Mesendoderm (in vitro differentiated cells): Measurements from ENCODE around the gene SLC4A8.

Experiments
- DNase-seq: peaks from one replicate; pipeline ENCODE4 v3.0.0; 2013
- H2AK5ac ChIP-seq: 2 replicates; pipeline ENCODE4 v1.6.1; 2013; ENCODE audit warnings: low read length, inconsistent platforms
- H2BK120ac ChIP-seq: 2 replicates; pipeline ENCODE4 v1.6.1; 2013; ENCODE audit warnings: low read depth, mild to moderate bottlenecking, low read length, moderate library complexity, mixed read lengths
- H2BK15ac ChIP-seq: replicated peaks from 2 replicates; pipeline ENCODE4 v1.6.1; 2013; ENCODE audit warnings: low read depth, mild to moderate bottlenecking, moderate library complexity
- H2BK5ac ChIP-seq: 2 replicates; pipeline ENCODE4 v1.6.1; 2013; ENCODE audit warnings: low read length, inconsistent platforms
- H3K18ac ChIP-seq: 2 replicates; pipeline ENCODE4 v1.6.1; 2013; ENCODE audit warnings: mild to moderate bottlenecking, low read length, mixed read lengths
- H3K23ac ChIP-seq: one replicate; pipeline ENCODE4 v1.6.1; 2013; ENCODE audit warnings: low read length
- H3K27ac ChIP-seq: 2 replicates; pipeline ENCODE4 v1.5.1; 2013; ENCODE audit warnings: low read depth, mild to moderate bottlenecking, inconsistent platforms, low read length, moderate library complexity
- H3K27me3 ChIP-seq: 2 replicates; pipeline ENCODE4 v1.6.1; 2013; ENCODE audit warnings: low read length, control low read depth, mild to moderate bottlenecking, inconsistent platforms; ENCODE audit not compliant: insufficient read depth, poor library complexity
- H3K36me3 ChIP-seq: 2 replicates; pipeline ENCODE4 v1.6.1; 2013; ENCODE audit warnings: low read length, inconsistent platforms; ENCODE audit not compliant: control insufficient read depth, insufficient read depth
- H3K4ac ChIP-seq: one replicate; pipeline ENCODE4 v1.6.1; 2013; ENCODE audit warnings: low read depth, mild to moderate bottlenecking, low read length, moderate library complexity
- H3K4me1 ChIP-seq: 2 replicates; pipeline ENCODE4 v1.6.1; 2013; ENCODE audit warnings: low read depth, low read length, inconsistent platforms; ENCODE audit not compliant: control insufficient read depth
- H3K4me2 ChIP-seq: 2 replicates; pipeline ENCODE4 v1.6.1; 2013; ENCODE audit warnings: low read length
- H3K4me3 ChIP-seq: 2 replicates; pipeline ENCODE4 v1.5.1; 2013; ENCODE audit warnings: mild to moderate bottlenecking, low read length
- H3K56ac ChIP-seq: one replicate; pipeline ENCODE4 v1.6.1; 2013; ENCODE audit warnings: low read length
- H3K79me1 ChIP-seq: 2 replicates; pipeline ENCODE4 v1.6.1; 2013; ENCODE audit warnings: low read length, inconsistent platforms
- H3K79me2 ChIP-seq: 2 replicates; pipeline ENCODE4 v1.6.1; 2013; ENCODE audit warnings: mild to moderate bottlenecking, low read length; ENCODE audit not compliant: control insufficient read depth, insufficient read depth
- H3K9ac ChIP-seq: 2 replicates; pipeline ENCODE4 v1.6.1; 2013; ENCODE audit warnings: low read length, inconsistent platforms
- H4K5ac ChIP-seq: one replicate; pipeline ENCODE4 v1.6.1; 2013; ENCODE audit warnings: low read length
- H4K8ac ChIP-seq: one replicate; pipeline ENCODE4 v1.6.1; 2013; ENCODE audit warnings: low read depth, mild to moderate bottlenecking, control low read depth, low read length, moderate library complexity
- WGBS: extraction: QIAGEN DNeasy Blood & Tissue Kit; methylation state at CpG from one replicate; pipeline ENCODE4 v1.1.7; 2013; ENCODE audit warnings: low lambda C conversion rate, missing lambda C conversion rate; ENCODE audit not compliant: insufficient coverage; ENCODE audit errors: extremely low coverage; 5-methylcytosine and 5-hydroxymethylcytosine counted together

The SLC4A8 gene

DNA sequence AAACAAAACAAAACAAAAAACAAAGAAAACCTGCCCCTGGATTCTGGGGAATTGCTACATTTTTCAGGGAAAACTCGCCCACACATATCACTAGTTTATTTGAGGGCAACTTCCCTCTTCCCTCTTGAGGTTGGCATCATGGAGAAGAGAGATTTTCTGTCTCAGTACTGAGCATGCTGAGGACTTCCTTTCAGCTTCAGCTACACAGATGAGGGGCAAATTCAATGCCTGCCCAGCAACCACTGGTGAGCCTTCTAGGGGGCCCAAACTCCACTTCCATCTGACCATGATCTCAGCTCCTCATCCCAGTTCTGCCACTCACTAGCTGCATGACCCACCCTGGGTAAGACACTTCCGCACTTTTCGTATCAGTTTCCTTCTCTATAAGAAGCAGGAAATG, 103.3 kb downstream of the SLC4A8 start:
- no peaks in the 10 kb centered on the region for H3K36me3 ChIP-seq
- H3K9ac ChIP-seq, result no peak overlapping the region
- H3K18ac ChIP-seq, result no peak overlapping the region
- peak overlapping the region; percentile 22 for H2AK5ac ChIP-seq
- H2BK15ac ChIP-seq, result no peak overlapping the region
- no peaks in the 10 kb centered on the region for H3K4me1 ChIP-seq
- no peak overlapping the region for H3K56ac ChIP-seq
- WGBS, result no CpG with 5 or more reads among the region's 3 CpGs
- no peaks in the 10 kb centered on the region for H3K79me1 ChIP-seq
- no peaks in the 10 kb centered on the region for H3K27me3 ChIP-seq
- H4K5ac ChIP-seq, result no peak overlapping the region
- no peak overlapping the region for H4K8ac ChIP-seq
- H3K23ac ChIP-seq, result no peak overlapping the region
- H2BK120ac ChIP-seq, result no peak overlapping the region
- H3K4me3 ChIP-seq, result no peak overlapping the region
- no peak overlapping the region for H3K4me2 ChIP-seq
- no peak overlapping the region for H2BK5ac ChIP-seq
- DNase-seq, result no peak
- no peak overlapping the region for H3K4ac ChIP-seq
- H3K79me2 ChIP-seq, result no peaks in the 10 kb centered on the region
- no peak overlapping the region for H3K27ac ChIP-seq

DNA sequence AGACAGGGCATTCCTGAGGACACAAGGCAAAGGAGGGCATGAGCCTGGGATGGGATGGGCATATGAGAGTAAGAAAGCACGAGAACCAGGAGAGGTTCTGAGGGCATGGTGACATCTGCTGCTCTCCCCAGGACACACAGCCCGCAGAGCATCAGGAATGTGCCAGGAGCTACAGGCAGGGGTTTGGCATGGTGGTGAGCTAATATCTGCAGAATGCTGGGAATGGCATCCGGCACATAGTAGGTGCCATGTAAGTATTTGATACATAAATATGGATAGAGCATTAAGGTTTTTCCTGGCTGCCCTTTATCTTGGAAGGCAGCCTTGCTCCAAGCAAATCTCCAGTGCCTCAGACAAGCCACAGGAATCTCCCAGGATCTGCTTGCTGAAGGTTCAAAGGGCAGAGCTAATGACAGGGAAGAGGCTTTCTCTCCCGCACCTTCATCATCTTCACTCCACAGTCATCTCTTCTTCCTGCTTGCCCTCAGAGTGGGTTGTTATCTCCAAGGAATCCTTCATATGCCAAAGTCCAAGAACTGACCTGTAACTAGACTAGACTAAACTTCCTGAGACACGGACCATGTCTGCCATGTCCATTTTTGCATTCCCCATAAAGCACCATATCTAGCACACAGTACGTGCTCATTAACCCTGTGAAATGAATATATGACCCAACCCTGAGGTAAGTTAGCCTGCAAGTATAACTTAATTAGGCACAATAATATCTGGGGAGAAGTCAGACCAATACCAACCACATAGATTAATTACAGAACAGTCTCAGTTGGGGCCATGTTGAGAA, 104.4 kb downstream of the SLC4A8 start:
- Histone ChIP-seq H2BK5ac (no peak overlapping the region), H3K4me2 (no peak overlapping the region)
- WGBS, result no CpG with 5 or more reads among the region's 6 CpGs

DNA sequence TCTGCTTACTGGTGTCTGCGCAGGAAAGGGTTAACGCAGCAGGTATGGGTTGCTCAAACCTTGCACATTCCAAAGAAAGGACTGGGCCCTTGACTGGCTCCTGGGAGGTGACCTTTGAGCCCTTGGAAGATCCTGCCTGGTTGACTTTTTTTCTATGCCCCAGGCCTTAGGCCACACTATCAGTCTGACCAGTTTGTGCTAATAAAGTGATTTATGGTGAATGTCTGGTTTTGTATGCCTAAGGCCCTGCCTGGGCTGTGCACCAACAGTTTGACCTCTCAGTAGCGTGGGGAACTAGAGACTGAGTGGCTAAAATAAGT, 105.0 kb downstream of the SLC4A8 start:
- H3K79me2 ChIP-seq, result no peaks in the 10 kb centered on the region

More for the DNA sequence above, 104.4 kb downstream of the SLC4A8 start:
- no peaks in the 10 kb centered on the region for H3K36me3 ChIP-seq
- H3K4me1 ChIP-seq, result no peaks in the 10 kb centered on the region
- H2BK15ac ChIP-seq, result no peak overlapping the region
- H3K4ac ChIP-seq, result no peak overlapping the region
- no peak overlapping the region for H3K9ac ChIP-seq
- peak overlapping the region; percentile 22 for H2AK5ac ChIP-seq
- no peak overlapping the region for H4K5ac ChIP-seq
- peak; percentile 76 for DNase-seq
- H3K18ac ChIP-seq, result no peak overlapping the region
- no peaks in the 10 kb centered on the region for H3K79me2 ChIP-seq
- no peak overlapping the region for H3K27ac ChIP-seq
- no peak overlapping the region for H4K8ac ChIP-seq
- no peaks in the 10 kb centered on the region for H3K79me1 ChIP-seq
- H2BK120ac ChIP-seq, result no peak overlapping the region
- H3K4me3 ChIP-seq, result no peak overlapping the region
- H3K27me3 ChIP-seq, result no peaks in the 10 kb centered on the region
- no peak overlapping the region for H3K23ac ChIP-seq
- H3K56ac ChIP-seq, result peak overlapping the region; percentile 35

DNA sequence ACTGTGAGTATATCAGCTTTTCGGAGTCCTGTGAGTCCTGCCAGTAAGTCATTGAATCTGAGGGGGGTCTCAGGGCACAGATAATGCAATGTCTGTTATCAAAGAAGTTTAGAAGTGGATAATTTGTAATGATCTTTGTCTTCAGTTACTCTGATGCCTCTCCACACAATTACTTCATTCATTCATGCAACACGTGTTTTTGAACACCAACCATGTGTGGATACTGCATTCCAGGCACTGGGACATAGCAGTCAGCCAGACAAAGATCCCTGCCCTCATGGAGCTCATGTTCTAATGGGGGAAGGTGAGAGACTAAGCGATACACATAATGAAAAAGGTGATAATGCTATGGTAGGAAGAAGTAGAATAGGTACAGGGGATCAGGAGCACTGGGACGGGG, 105.6 kb downstream of the SLC4A8 start:
- Histone ChIP-seq H2BK5ac (no peak overlapping the region), H3K4me1 (no peaks in the 10 kb centered on the region), H3K79me2 (no peaks in the 10 kb centered on the region), H3K4me3 (no peak overlapping the region), H2BK120ac (no peak overlapping the region), H2BK15ac (no peak overlapping the region), H3K79me1 (no peaks in the 10 kb centered on the region), H2AK5ac (no peak overlapping the region), H3K27me3 (no peaks in the 10 kb centered on the region), H3K27ac (no peak overlapping the region), H3K9ac (no peak overlapping the region), H4K5ac (no peak overlapping the region), H3K18ac (no peak overlapping the region), H3K23ac (peak overlapping the region; percentile 51), H3K4me2 (no peak overlapping the region), H3K4ac (no peak overlapping the region), H3K56ac (no peak overlapping the region), H3K36me3 (no peaks in the 10 kb centered on the region), H4K8ac (no peak overlapping the region)
- no peak for DNase-seq
- WGBS, result no CpG with 5 or more reads among the region's 4 CpGs

More for the DNA sequence above, 105.0 kb downstream of the SLC4A8 start:
- Histone ChIP-seq H3K9ac (no peak overlapping the region), H4K8ac (no peak overlapping the region), H3K4me2 (no peak overlapping the region), H3K18ac (no peak overlapping the region), H2BK5ac (no peak overlapping the region), H2AK5ac (no peak overlapping the region), H3K27me3 (no peaks in the 10 kb centered on the region), H3K79me1 (no peaks in the 10 kb centered on the region), H2BK15ac (no peak overlapping the region), H3K4me3 (no peak overlapping the region), H4K5ac (no peak overlapping the region), H3K36me3 (no peaks in the 10 kb centered on the region), H2BK120ac (no peak overlapping the region), H3K23ac (no peak overlapping the region), H3K4ac (no peak overlapping the region), H3K4me1 (no peaks in the 10 kb centered on the region), H3K27ac (no peak overlapping the region), H3K56ac (no peak overlapping the region)
- no peak for DNase-seq
- no CpG with 5 or more reads among the region's 3 CpGs for WGBS

DNA sequence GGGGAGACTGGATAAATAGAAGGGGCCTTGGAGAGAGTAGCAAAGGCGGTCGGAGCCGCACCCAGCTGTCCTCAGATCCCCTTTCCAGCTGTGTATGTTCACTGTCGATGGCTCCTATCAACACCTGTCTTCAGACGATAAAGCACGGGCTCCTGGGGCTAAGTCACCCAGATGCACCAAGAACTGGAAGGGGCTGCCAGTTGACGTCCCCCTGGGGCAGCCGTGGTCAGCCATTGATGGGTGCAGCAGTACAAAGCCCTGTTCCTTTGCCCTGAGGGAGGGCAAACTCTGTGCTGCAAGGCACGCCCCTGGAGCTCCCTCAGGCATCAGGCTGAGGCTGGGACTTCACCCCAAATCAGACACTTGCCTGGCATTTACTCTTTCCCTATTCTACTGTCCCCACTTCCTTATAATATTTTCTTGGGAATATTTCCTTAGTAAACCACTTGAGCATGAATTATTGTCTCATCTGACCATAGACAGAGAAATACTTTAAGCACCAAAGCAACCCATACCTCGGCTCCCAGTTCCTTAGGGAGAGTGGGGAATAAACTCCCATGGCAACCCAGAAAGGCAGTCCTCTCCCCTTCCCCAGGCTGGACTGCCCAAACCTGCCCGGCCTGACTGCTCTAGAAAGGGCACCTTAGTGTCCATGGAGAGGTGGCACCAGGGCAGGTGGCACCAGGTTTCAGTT, 106.8 kb downstream of the SLC4A8 start:
- Histone ChIP-seq H3K4me3 (no peak overlapping the region), H3K27ac (no peak overlapping the region), H3K27me3 (no peaks in the 10 kb centered on the region), H4K8ac (no peak overlapping the region), H3K79me2 (no peaks in the 10 kb centered on the region), H3K79me1 (no peaks in the 10 kb centered on the region), H2BK5ac (no peak overlapping the region), H3K23ac (peak overlapping the region; percentile 24), H2BK15ac (no peak overlapping the region), H2BK120ac (no peak overlapping the region), H4K5ac (no peak overlapping the region), H3K36me3 (no peaks in the 10 kb centered on the region), H3K4ac (no peak overlapping the region), H3K18ac (no peak overlapping the region), H3K4me1 (no peaks in the 10 kb centered on the region), H3K4me2 (no peak overlapping the region), H3K56ac (peak overlapping the region; percentile 82), H3K9ac (no peak overlapping the region), H2AK5ac (no peak overlapping the region)
- DNase-seq, result no peak
- no CpG with 5 or more reads among the region's 11 CpGs for WGBS
